Superior temporal gyrus (tissue), 1 donor: ENCODE data around the gene TSC2.
"Not testable (repeated sequence)": the region's sequence is repeated elsewhere in the genome, so short reads cannot be mapped to it uniquely, and the experiment has no call there.

Experiments used
- DNase-seq: peaks from one replicate; pipeline ENCODE4 v3.0.0-alpha.2; 2016; ENCODE audit errors: extremely low spot score

TSC2 gene

DNA sequence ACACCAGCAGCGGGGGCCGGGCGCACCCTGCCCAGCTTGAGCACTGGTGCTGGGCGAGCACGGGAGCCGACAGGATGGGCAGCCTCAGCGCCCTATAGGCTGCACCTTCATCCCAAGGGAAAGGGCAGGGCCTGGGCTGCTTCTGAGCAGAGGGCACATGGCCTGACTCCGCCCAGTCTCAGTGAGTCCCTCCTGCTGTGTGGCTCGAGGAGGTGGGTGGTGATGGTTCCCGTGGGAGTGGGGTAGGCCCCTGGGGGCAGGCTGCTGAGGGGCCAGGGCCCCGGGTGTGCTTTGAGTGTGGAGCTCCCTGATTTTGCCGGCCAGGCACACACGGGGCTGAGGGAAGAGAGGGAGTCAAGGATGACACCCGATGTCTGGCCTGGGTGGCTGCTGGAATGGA is 37.9 kb downstream of the TSC2 start:
- DNase-seq = no peak

DNA sequence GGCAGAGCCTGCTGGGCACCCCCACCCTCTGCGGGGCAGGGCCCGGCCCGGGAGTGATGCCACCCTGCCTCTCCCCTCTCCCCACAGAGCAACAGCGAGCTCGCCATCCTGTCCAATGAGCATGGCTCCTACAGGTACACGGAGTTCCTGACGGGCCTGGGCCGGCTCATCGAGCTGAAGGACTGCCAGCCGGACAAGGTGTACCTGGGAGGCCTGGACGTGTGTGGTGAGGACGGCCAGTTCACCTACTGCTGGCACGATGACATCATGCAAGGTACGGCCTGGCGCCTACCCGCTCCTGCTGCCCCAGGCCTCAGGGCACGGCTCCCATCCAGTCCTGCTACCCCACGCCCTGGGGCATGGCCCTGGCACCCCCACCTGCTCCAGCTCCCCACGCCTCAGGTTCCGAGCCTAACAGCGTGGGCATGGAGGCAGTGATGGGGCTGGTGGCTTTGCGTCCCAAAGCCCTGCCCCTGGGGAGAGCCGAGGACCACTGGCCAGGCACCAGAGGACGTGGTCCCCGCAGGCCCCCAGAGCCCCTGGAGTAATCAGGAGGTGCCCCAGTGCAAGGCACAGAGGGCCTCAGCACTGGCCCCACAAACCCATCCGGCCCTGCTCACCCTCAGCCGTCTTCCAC is 38.4 kb downstream of the TSC2 start:
- DNase-seq = no peak

DNA sequence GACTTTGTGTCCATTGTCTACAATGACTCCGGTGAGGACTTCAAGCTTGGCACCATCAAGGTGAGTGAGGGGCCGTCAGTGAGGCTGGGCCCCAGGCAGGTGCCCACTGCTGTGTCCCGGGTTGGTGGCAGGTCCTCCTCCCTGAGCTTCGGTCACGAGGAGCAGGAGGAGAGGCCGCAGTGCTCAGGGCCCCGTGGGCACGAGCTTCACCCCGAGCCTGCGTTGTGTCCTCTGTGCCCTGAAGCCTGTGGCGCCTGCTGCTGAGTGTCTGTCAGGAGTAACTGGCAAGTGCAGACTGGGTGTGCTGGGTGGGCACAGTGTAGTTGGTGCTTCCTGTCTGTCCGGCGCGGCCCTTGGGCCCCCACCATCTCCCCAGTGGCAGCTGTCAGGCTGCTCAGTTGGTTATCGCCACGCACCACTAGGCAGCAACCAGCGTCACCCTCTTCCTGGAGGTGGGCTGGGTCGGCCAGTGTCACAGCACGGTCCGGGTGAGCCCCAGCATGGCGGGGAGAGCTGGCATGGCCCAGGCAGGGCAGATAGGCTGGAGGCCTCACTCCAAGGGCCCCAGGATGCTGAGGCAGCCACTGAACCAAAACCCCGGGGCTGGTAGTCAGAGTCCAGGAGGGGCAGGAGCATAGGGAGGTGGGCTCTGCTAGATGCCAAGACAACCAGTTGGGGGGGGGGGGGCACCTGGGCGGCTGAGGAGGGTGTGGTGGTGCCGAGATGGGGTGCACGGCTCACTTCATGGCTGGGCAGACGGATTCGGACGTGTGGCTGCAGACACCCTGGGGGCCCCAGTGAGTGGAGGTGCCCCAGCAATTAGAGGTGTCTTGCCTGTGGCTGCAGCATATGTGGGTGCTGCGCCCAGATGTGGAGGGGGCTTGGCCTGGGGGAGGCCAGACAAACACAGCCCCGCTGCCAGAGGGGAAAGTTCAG is 39.3 kb downstream of the TSC2 start:
- no peak for DNase-seq

DNA sequence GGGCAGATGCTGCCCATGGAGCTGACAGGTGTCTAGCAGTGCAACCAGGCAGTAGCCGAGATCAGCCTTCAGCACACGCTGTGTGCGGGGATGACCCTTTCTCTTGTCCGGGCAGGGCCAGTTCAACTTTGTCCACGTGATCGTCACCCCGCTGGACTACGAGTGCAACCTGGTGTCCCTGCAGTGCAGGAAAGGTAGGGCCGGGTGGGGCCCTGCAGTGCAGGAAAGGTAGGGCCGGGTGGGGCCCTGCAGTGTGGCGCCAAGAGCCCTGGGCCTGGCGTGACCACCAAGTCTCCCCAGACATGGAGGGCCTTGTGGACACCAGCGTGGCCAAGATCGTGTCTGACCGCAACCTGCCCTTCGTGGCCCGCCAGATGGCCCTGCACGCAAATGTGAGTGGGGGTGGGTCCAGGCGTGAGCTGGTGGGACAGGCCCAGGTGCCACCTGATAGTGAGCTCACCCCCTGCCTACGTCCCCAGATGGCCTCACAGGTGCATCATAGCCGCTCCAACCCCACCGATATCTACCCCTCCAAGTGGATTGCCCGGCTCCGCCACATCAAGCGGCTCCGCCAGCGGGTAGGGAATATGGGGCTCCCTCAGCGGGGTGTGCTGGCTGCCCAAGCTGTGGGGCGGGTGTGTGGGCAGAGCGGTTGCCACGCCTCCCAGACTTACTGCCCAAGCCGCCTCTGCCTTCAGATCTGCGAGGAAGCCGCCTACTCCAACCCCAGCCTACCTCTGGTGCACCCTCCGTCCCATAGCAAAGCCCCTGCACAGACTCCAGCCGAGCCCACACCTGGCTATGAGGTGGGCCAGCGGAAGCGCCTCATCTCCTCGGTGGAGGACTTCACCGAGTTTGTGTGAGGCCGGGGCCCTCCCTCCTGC is 40.2 kb downstream of the TSC2 start:
- no peak for DNase-seq

DNA sequence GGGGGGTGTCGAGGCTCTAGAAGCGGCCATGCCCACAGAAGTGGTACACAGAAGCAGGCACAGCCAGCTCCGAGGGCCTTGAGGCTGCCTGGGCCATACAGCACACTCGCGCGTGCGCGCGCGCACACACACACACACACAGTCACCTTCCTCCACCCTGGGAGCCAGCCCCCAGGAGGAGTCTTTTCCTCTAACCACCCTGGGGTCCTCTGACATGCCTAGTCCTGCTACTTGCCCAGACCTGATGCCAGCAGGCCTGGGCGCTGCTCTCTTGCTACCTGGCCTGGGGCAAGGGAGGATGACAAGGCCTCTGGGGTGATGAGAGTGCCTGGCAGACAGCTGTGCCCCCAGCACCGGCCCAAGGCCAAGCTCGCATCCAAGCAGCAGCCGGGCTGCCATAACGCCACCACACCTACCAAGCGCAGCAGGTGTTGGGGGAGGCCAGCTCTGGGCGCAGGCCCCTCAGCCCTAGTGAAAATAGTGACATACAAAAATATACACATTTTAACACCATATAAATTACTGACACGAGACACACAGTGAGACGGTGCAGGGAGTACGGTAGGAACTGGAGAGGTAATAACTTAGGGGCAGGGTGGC is 41.1 kb downstream of the TSC2 start:
- no peak for DNase-seq

DNA sequence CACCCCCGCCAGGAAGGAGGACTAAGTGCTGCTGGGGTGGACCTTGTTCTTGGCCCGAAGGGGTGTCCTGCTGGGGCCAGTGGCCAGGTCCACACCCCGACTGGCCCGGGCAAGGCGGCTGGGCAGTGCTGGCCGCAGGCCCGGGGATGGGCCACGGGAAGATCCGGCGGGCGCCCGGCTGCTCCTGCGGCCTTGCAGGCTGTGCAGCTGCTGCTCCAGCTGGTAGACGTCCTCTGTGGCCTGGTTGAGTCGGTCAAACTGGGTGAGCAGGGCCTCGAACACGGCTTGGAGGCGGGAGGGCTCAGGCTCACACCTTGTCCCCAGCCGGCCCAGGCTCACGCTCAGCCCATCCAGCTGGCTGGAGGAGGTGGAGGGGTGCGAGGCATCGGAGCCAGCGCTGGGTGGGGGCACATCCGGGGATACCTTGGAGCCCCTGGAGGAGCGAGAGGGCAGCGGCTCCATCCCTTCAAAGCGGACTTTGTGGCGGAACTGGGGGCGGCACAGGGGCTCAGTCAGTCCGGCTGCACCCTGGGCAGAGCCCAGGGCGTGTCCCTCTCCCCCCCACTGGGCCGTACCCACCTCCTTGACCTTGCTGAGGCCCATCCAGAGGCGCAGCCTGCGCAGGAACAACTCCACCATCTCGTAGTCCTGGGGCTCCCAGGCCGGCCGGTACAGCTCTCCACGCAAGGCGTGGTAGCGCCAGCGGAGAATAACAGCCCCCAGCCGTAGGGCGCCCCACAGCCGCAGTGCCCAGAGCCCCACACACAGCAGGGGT is 42.1 kb downstream of the TSC2 start:
- DNase-seq = no peak

DNA sequence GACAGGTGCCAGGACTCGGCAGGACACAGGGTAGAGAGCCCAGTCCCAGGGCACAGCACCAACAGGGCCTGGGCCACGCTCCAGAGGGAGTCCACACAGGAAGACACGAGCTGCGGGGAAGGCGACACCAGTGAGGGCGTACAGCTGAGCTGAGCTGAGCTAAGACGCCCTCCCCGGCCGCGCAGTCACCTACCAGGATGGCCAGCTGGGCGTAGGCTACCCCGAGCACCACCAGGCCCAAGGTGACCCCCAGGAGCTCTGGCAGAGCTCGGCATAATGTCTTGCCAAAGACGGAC is 42.6 kb downstream of the TSC2 start:
- no peak for DNase-seq

DNA sequence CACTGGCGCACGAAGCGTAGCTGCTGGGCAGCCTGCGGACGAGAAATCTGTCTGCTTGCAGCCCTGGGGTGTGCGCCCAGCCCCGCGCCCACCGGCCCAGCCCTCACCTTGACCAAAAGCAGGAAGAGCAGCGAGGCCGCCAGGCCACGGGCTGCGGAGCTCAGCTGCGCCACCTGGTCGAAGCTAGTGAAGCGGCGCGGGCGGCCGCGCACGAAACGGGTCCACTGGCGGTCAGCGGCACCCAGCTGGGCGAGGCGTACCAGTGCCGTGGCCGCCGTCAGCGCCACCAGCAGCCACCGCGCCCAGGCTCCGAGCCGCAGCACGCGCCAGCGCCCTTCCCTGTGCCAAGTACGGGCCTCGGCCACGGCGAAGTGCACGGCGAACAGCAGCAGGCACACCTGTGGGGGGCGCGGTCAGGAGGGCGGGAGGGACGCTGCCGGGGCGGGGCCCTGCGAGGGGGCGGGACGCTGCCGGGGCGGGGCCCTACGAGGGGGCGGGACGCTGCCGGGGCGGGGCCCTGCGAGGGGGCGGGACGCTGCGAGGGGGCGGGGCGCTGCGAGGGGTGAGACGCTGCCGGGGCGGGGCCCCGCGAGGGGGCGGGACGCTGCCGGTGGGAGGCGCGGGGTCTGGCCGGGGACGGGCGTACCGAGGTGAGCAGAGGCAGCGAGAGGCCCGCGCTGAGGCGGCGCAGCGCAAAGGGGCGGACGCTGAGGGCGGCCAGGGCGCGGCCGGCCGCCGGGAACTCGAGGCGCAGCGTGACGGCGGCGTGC is 43.2 kb downstream of the TSC2 start:
- no peak for DNase-seq

DNA sequence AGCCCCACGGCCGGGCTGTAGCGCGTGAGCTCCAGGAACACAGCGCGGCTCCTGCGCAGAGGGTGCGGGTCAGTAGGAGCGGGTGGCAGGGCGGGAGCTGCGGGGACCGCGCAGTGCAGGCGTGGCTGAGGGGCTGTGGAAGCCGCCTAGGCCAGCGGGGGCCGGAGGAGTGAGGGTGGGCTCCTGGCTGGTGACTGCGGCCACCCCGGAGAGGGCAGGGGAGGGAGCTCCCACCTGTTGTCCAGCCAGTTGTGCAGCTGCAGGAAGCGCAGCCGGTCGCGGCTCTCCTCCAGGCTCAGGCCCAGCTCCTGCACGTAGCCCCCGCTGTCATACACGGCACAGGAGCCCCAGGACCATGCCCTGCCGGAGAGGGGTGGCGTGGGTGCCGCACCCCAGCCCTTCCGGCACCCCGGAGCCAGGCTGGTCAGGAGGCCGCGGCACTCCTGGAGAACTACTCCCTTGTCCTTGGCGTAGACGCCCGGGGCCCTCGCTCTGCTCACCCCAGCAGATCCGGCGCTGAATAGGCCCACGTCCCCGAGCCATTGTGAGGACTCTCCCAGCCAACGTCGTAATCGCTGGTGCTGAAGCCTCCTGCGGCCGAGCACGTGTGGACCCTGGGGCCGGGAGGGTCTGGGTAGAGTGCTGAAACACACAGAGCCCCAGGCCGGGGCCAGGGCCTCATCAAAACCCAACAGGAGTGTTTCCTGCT is 43.9 kb downstream of the TSC2 start:
- no peak for DNase-seq

DNA sequence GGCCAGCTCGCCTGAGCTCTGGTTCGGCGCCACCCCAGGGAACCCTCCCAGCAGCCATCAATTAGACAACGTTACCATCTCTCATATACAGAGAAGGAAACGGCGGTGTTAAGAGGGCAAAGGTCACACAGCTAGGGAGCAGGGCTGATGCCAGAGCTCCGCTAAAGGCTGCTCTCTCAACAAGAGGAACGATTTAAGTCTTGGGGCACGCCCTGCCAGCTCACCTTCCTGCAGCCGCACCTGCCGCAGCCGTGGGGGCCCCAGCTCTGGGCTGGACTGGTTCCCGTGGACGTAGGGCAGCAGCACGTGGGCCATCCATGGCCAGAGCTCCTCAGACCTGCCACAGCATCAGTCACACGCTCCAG is 44.5 kb downstream of the TSC2 start:
- no peak for DNase-seq

DNA sequence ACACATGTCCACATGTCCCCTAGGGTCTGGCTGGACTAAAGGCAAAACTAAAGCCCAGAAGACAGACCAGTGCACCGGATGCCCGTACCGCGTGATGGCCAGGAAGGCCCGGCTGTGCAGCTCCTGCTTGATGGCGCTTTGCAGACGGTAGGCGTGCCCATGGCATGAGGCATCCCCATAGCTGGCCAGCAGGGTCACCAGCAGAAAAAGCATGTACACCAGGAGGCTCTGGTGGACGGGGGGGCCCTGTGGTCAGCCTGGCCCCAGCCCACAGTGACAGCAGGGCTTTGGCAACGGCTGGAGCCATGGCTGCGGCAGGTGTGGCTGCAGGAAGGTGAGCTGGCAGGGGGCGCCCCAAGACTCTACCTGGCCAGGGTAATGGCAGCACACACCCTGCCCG is 45.1 kb downstream of the TSC2 start:
- no peak for DNase-seq

DNA sequence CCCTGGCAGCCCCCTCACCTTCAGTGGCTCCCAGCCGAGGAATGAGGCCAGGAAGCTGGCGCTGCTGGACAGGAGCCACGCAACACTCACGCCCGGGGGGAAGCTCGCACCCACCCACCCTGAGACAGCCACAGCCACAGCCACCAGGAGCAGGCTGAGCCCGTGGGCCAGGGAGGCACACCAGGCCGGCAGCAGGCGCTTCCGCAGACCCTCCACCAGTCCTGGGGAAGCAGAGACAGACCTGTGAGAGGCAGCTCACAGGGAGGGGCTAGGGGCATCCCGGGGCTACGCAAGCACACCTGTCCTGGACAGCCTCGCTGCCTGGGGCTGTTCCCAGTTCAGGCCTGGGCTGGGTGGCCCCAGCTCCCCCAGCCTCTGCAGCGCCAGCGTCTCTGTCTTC is 46.0 kb downstream of the TSC2 start:
- no peak for DNase-seq

DNA sequence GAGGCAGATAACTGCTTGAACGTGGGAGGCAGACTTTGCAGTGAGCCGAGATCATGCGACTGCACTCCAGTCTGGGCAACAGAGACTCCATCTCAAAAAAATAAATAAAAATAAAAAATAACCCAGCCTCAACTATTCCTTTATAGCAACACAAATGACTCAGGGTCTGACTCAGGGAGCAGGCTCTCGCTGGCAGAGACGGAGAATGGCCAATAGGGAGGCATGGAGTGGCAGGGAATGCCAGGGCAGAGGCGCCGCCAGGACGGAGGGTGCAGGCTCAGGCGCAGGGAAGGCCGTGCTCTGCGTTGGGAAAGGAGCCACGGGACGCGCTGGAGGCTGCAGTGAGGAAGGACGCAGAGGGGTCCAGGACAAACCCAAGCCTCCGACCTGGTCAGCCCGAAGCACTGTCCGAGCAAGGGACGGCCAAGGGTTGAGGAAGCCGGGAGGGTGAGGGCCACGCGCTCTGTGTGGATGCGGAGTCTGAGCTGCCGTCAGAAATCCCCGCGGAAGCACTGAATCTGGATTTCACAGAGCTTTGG is 47.6 kb downstream of the TSC2 start:
- no peak for DNase-seq

DNA sequence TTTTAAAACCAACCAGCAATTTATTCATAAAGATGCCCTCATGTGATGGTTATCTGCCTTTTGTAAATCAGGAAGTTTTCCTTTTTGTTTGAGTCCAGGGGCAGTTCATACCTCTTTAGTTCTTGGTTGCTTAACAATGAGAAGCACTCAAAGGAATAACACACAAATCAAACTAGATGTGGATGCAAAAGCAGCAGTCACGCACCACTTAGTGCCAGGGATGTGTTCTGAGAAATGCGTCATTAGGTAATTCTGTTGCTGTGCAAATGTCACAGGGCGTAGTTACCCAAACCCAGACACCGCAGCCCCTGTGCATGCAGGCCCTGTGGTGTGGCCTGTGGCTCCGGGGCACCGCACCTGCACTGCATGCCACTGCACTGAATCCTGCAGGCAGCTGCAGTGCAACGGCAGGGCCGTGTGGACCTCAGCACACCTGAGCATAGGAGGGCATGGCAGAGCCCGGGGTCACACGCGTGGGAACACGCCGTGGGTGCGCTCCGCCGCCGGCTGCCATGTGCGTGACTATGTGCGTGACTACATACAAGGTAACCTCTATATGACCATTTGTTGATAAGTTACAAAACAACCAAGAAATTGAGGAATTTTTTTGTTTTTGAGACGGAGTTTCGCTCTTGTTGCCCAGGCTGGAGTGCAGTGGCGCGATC is 48.3 kb downstream of the TSC2 start:
- DNase-seq = no peak

DNA sequence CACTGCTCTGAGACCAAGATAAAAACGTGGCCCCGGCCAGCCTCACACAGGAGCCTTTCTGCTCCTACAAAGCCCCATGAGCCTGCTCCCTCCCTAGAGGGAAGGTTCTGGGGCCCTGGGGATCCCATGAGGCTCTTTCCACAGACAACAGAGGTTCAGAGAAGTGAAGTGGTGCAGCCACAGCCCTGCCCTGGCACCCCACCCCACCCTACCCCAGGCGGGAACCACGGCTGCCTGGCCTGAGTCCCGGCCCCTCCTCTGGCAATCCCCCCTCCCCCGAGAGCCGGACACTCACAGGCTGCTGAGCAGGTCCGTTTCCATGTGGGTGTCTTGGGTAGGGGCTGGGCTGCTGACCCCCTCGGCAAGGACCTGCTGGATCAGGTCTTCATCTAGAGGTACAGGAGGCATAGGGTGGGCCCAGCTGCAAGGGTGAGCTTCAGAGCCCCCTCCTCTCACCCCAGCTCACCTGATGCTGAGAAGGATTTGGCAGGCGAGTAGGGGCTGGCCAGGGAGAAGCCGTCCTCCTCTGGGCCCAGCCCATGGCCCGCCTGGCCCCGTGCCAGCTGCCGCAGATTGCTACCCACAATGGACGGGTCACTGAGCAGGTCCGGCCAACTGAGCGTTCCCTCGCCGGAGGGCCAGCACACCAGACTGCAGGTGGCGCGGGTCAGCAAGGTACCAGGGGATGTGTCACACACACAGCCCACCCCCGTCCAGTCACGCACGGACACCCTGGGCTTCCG is 49.2 kb downstream of the TSC2 start:
- no peak for DNase-seq

DNA sequence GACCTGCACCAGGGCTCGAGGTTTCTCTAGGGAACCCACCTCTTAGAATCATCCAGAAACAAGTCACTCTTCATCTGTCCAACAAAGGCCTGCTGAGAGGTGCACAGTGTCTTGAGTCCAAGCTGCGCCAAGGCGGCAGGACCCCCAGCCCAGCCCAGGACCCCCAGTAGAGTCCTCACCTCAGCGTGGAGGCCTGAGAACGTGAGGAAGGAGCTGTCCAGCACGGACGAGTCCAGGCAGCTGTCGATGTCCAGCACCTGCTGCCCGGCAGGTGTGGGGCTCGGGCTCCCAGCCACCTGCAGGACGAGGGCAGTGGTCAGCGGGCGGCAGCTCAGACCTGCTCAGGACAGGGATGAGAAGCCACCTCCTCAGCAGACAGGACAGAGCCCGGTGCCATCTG is 49.9 kb downstream of the TSC2 start:
- not testable (repeated sequence) for DNase-seq

DNA sequence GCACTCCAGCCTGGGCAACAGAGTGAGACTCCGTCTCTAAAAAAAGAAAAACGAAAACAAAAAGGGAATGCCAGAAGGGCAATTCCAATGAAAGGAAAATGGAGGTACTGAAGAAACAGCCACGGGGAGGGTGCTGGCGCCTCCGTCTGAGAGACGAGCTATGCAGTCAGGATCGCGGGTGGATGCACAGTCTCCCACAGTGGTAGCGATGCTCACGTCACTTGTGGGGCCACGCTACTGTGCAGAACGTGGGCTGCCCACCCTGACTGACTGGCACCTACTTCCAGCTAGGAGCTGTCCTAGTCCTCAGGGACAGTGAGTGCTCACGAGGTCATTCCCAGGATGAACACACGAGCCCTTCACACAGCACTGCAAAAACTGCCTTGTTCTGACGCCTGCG is 53.8 kb downstream of the TSC2 start:
- DNase-seq = not testable (repeated sequence)

DNA sequence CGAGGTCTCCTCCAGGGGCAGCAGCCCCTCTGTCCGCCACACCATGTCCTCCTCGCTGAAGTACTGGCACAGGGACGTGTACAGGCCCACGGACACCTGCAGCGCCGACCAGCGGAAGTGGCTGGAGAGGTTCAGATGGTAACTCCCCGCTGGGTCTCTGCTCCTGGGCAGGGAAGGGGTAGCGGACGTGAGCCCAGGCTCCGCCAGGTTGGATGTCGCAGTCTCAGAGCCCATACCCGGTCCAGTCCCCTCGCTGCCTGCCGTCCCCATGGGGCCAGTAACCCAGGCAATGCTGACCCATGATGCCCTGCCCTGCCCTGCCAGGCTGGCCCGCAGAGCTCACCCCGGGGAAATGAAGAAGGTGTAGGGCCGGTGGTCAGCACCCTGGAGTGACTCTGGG is 54.7 kb downstream of the TSC2 start:
- DNase-seq = no peak
